ENCODE measurements around the gene SDK1.

- TF ChIP-seq IKZF1 (conservative IDR thresholded peaks at IDR 0.05) = no peak
- no peak for TF ChIP-seq WRNIP1 (IDR thresholded peaks at IDR 0.05; ENCODE audit: borderline replicate concordance, low read depth, low read length)
- TF ChIP-seq CUX1 (IDR thresholded peaks at IDR 0.05; ENCODE audit: insufficient replicate concordance, low read depth, low read length) = no peak
- no peak for TF ChIP-seq RFX5 (IDR thresholded peaks at IDR 0.05; ENCODE audit: low read depth, low read length)
- no peak for TF ChIP-seq EZH2 (IDR thresholded peaks at IDR 0.05; ENCODE audit: borderline replicate concordance, control insufficient read depth, low read depth, low read length)
- TF ChIP-seq CTCF (IDR thresholded peaks at IDR 0.05 in 2 of 3, conservative IDR thresholded peaks at IDR 0.05 in 1 of 3; ENCODE audit: control insufficient read depth in 2 of 3, extremely low read depth in 1 of 3, insufficient read depth in 1 of 3, low read depth in 3 of 3, low read length in 3 of 3) = no peak
- TF ChIP-seq CEBPB (IDR thresholded peaks at IDR 0.05; ENCODE audit: borderline replicate concordance in 1 of 2, low read depth in 2 of 2, low read length in 2 of 2) = no peak
Observed at GRCh38 chr7:4169455-4169854, 868.4 kb downstream of the SDK1 start.

Measured in GM12878 (cell line).